NOMO-1 (cell line): Measurements from ENCODE around the gene COL23A1.
A peak's percentile ranks its signal among the peaks of the same experiment; 100 is the strongest.

Experiments
- DNase-seq, 2 experiments: peaks; one replicate each; lab custom pipeline; 2025; ENCODE audit not compliant: unreplicated experiment in 2 of 2; lab: John Stamatoyannopoulos, UW

Gene COL23A1

GRCh38 chr5:178560911-178561310 lies 29.3 kb downstream of the COL23A1 start:
- no peak for DNase-seq

GRCh38 chr5:178557416-178557815 lies 32.8 kb downstream of the COL23A1 start:
- DNase-seq = no peak

DNA sequence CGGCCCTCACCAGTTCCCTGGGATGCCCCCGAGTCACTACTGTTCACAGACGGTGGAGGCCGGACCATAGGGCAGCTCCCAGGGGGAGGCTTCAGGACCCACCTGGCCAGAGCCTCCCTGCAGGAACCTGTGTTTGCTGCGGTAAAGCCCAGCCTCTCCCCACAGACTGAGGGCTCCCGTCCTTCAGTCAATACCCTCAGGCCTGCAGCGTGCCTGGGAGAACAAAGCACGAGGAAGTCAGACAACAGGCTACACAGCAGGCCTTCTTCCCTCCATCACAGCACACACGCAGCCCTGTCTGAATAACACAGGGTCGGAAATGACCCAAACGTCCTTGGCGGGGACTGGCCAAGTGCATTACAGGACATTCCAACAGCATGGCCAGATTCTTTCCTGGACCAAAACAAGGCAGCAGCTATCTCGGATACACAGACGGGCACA lies 34.4 kb downstream of the COL23A1 start:
- no peak for DNase-seq

DNA sequence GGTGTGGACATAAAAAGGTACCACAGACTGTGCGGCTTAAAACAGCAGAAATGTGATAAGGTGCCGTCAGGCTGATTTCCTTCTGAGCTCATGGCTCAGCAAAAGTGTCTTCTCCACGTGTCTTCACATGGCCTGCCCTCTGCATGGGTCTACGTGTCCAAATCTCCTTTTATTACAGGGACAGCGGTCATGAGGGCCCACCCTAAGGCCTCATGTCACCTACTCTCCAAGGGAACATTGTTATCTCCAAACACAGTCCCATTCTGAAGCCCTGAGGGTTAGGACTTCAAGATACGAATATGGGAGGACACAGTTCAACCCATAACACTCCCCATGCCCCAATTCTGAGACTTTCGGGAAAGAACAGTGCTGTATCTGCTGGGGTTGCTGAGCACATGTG lies 35.2 kb downstream of the COL23A1 start:
- no peak for DNase-seq

DNA sequence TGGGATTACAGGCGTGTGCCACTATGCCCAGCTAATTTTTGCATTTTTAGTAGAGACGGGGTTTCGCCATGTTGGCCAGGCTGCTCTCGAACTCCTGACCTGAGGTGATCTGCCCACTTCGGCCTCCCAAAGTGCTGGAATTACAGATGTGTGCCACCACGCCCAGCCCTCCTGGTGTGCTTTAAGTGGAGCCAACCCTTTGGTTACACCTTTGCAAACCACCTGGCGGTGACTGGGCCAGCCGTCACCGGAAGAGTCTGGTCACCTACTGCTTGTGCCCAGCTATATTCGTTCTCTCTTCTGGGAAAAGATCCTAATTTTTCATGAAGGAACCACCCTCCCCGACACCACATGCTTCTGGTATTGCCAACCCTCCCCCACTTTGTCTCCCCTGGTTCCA lies 35.9 kb downstream of the COL23A1 start:
- DNase-seq = no peak

- no peak for DNase-seq
These were observed 36.7 kb downstream of the COL23A1 start for GRCh38 chr5:178553517-178553916.

GRCh38 chr5:178551468-178551867 lies 38.7 kb downstream of the COL23A1 start:
- no peak for DNase-seq

- DNase-seq = peak in 1 of 2 experiments; percentile 80
These were observed 39.1 kb downstream of the COL23A1 start for GRCh38 chr5:178551059-178551458.

DNA sequence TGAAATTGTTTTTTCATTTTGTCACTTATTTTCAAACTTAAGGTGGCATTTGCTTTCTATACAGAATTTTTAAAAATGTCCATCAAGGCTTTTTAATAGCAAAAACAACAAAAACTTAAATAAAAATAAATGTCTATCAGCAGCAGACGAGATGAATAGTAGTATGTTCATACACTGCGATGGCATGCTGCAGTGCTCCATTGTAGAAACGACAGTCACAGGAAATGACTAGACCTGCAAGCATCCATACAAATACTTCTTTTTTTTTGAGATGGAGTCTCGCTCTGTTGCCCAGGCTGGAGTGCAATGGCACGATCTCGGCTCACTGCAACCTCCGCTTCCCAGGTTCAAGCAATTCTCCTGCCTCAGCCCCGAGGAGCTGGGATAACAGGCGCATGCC lies 41.4 kb downstream of the COL23A1 start:
- DNase-seq = no peak

DNA sequence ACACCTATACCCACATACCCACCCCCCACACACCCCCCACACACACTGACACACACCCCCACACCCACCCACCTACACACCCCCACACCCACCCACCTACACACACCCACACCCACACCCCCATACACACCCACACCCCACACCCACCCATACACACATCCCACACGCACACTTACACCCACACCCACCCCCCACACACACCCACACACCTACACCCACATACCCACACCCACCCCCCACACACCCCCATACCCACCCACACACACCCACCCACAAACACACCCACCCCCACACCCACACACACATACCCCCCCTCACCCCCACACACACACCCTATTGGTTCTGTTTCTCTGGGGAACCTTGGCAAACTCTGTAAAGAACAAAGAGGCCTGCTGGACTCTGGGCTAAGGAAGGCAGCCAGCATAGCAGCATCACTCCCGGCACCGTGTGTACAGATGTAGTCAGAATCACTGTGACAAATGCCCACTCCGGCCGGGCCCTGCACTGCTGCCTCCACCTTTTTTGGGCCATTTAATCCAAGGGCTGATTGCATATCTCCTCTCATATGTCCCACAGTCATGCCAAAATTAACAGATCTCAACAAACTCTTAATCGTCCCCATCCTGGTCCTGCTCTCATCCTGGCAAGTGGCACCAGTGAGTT lies 42.3 kb downstream of the COL23A1 start:
- no peak for DNase-seq

DNA sequence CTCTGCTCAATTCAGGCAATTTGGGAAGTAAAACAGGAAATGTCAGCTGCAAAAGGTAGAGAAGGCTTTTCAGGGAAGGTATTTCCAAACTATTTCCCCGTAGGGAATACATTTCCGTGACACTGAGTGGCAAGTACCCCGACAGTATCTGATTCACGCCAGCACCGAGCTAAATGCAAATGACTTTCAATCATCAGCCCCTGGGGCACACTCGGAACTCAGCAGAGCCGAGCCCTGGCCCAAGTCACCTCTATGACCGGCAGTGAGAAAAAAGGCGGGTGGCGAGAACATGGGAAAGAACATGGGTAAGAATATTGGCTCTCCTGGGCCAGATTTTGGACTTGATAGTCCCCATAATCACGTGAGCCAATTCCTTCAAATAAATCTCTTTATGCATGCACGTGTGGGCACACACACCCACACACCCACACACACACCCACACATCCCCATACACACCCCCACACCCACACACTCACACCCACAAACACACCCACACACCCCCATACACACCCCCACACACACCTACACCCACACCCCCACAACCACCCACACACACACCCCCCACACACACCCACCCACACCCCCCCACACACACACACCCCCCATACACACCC lies 43.0 kb downstream of the COL23A1 start:
- no peak for DNase-seq

- DNase-seq = no peak
These were observed 43.5 kb downstream of the COL23A1 start for GRCh38 chr5:178546675-178547033.

DNA sequence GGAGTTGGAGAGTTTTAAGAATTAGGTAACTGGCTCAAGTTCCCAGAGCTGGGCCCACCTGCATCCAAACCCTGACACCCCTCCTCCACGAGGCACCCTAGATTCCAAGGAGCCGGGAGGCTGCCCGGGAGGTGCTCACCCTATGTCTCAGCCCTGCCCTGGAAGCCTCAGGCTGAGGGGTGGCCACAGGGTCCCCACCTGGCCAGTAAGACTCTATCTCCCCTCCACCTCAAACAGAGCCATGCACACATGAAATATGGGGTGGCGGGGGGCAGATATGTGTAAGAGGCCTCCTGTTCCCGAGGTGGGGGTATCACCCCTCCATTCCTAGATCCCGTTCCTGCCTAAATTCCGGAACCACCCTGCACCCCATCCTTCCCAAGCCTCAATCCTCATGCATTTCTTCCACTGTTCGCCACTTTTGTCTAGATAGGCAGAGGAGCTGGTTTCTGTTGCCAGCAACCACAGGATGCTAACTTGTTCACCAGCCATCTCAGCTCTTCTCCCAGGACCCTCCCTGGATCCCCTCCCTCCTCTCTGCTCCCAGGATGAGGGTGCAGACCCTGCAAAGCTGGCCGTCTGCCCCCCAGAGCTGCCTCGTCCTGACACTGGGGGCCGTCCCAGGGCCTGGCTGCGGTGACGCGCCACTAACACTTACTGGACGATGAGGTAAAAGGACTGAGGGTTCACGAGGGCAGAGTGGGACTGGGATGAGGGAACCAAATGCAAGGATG lies 44.1 kb downstream of the COL23A1 start:
- no peak for DNase-seq

GRCh38 chr5:178545176-178545575 lies 45.0 kb downstream of the COL23A1 start:
- DNase-seq = no peak

GRCh38 chr5:178544166-178544834 lies 45.9 kb downstream of the COL23A1 start:
- no peak for DNase-seq

GRCh38 chr5:178542455-178542854 lies 47.7 kb downstream of the COL23A1 start:
- no peak for DNase-seq

DNA sequence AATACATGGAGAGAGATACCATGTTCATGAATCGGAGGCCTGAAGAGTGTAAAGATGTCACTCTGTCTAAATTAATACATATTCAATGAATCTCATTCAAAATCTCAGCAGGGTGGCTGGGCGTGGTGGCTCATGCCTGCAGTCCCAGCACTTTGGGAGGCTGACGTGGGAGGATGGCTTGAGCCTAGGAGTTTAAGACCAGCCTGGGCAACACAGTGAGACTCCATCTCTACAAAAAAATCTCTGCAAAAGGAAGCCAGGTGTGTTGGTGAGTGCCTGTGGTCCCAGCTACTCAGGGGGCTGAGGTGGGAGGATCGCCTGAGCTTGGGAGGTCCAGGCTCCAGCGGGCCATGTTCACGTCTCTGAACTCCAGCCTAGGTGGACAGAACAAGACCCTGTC lies 49.7 kb downstream of the COL23A1 start:
- no peak for DNase-seq

GRCh38 chr5:178538741-178539229 lies 51.4 kb downstream of the COL23A1 start:
- DNase-seq = peak; percentile 92

DNA sequence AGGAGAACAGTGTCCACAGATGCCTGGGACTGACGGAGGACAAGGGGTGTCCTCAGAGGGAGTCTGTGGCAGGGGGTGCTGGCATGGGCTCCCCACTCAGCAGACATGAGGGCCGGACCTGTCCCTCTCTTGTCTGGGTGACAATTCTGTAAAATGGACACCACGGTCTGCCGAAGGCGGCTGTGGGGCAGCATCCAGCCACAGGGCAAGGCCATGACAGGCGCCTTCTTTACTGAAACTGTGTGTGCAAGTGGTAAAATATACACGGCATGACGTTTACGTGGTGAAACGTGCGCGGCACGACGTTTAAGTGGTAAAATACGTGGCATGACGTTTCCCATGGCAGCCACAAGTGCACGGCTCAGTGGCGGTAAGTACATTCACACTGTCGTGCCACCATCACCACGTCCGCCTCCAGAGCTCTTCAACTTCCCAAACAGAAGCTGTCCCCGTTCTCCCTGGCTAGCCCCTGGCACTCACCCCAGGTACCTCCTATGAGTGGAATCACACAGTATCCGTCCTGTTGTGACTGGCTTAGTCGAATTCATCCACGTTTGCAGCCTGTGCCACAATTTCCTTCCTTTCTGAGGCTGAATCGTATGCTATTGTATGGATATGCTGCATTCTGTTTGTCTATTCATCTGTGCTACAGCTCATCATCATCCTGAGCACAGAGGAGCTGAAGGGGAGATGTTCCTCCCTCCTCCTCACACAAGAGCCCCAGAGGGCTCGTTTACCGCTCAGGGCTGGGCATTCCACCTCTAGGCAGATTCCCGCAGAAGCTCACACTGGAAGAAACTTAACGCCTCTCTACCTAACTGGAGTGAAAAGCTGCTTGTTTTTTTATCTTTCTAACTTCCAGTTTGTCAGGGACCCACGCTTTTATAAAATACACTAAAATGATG lies 52.5 kb downstream of the COL23A1 start:
- DNase-seq = no peak
